Activated CD4-positive, CD25-positive, alpha-beta regulatory T cell (primary cell): ENCODE measurements around the gene AMT.
"Not testable (repeated sequence)": the region's sequence is repeated elsewhere in the genome, so short reads cannot be mapped to it uniquely, and the experiment has no call there.

ENCODE experiments used
- DNase-seq, 4 experiments: peaks; one replicate each; lab custom pipeline; 2025; lab: John Stamatoyannopoulos, UW

Gene AMT

GRCh38 chr3:49424816-49425215 lies 2.5 kb upstream of the AMT start:
- no peak for DNase-seq

GRCh38 chr3:49421890-49422378 lies 339 bp downstream of the AMT start:
- DNase-seq = no peak

DNA sequence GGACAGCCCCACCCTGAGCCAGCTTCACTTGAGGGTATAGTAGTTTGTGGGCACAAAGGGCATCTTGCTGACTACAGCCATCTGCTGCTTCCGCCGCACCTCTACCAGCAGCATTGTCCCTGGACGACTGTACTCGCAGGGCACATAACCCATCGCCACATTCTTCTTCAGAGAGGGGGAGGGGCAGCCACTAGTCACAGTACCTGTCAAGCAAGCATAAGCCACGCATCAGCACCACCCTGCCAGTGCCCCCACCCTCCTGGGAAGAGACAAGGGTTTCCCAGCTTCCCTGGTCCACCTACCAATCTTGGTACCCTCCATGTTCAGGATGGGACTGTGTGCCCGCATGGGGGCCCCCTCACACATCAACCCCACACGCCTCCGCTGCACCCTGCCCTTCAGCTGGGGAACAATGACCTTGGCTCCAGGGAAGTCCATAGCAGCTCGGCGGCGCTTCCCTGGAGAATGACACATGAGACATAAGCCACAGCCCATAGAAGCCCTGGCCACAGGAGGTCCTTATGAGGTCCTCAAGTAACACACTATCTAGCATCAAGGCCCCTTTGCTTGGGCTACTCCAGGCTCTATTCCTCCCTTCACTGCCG lies 4.7 kb downstream of the AMT start:
- DNase-seq = no peak

DNA sequence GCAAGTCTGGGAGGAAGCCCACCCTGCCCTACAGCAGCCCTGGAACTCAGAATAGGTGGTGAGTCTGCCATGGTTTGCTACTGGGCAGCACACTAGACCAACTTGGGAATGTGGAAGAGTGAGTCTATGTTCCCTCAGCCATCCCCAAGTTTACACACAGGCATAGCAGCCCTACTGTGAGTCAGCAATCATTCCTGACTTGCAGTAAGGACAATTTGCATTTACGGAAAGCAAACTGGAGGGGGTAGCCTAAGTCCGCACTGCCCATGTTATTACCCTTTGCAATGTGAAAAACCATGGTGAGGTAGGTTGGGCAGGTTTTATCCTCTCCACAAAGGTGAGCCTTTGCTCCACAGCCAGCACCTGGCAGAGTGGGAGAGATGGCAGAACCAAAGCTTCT lies 5.4 kb downstream of the AMT start:
- DNase-seq = no peak

DNA sequence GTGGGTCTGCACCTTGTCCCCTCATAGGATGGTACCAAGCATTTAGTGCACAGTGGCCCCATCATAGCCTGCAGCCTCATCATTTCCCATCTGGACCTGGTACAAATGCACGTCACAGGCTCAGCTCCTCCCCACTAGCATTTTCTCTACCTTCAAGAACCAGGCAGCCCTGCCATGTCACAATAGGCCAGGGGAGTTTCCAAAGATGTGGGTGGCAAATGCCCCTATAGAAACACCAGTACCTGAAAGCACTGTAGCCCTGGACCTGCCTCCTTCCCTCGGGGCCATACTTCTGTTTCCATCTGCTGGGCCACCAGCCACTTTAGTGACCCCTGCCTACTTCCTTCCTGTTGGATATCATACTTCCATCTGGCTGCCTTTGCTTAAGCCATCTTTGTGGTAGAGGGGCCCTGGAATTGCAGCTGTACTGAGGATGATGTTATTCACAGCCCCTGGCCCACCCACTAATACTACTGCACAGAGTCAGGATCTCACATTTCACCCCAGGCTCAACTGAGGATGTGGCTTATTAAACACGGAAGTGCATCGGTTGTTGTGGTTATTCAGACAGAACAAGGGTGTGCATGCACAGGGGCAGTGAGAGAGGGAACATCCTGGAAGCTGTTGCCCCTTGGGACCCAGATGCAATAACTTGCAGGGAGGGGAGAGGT lies 6.2 kb downstream of the AMT start:
- peak; percentile 13 to 28 (median 24) for DNase-seq

DNA sequence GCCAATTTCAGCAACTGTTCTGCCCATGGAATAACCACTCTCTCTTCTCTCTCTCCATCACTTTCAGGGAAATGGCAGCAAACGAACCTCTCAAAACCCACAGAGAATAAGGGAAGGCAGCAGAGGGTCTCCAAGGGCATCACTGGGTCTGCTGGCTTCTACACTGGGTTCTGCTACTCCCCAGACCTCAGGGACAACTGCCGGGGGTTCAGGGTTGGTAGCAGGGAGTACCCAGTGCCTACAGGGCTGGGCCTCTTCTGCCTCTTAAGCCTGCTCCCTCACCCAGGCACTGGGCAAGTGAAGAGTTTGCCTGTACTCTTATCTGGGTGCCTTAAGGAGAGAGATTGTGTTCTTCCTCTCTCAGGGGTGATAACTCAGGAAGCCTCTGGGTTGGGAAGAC lies 7.5 kb downstream of the AMT start:
- DNase-seq = no peak

DNA sequence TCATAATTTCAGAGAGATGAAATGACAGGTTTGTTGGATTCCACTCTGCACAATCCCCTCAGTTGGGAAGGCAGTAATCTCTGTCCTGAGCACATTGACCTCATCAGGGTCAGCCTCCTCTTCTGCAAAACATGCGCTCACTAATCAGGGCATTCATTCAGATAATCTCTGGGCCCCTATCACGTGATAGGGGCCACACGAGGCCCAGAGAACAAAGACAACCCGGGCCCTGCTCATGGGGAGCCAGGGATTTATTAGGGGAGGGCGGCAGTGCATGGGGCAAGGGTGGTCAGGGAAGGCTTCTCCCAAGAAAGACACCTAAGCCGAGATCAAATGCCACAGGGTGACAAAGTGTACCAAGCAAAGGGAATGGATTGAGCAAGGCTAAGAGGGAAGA lies 8.9 kb downstream of the AMT start:
- no peak for DNase-seq

GRCh38 chr3:49412632-49413337 lies 9.5 kb downstream of the AMT start:
- DNase-seq = no peak

- peak; percentile 97 to 100 (median 100) for DNase-seq
These were observed 10.2 kb downstream of the AMT start, which contains the start of the genes RHOA and TCTA for GRCh38 chr3:49411968-49412631. Gene RHOA, minus strand, starts transcription at chr3:49411976. Its CDS starts 36,387 bp downstream, at chr3:49375589. Gene TCTA, plus strand, starts transcription at chr3:49412423. Its CDS starts 4 bp downstream, at chr3:49412427.

GRCh38 chr3:49411535-49411967 lies 10.7 kb downstream of the AMT start:
- DNase-seq = peak; percentile 24 to 53 (median 39)

- DNase-seq = no peak
These were observed 11.3 kb downstream of the AMT start for GRCh38 chr3:49410846-49411534.

DNA sequence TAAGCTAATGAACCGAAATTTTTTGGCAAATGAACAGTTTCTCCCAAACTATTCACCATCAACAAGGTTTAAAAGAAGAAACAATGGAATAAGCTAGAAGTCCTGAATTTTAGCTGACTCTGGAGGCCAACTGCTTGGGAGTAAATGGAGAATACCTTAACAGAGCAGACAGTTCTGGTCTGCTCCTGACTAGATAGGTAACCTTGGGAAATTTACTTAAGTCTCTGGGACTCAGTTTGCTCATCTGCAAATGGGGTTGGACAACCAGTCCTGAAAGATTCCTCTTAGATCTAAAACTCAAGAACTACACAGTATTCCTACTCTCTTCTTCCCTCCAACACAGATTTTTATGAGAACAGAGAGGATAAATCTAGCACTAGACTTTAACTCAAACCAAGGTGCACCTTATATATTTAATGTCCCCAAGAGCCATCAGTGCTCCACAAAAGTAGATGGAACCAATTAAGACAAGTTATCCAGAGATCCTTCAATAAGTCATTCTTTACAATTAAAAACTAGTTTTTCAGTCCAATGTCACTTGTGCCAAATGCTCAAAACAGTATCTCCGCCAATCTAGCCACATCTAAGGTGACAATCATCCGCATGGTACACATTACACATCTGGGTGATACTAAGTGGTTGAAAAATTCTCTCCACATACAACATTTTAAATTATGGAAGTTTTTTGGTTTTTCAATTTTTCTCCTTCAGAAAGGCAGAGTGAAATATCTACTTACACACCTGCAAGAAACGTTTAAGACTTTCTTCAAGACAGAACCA lies 12.0 kb downstream of the AMT start:
- DNase-seq = no peak

GRCh38 chr3:49406571-49407565 lies 15.4 kb downstream of the AMT start:
- DNase-seq = no peak

GRCh38 chr3:49405570-49405969 lies 16.7 kb downstream of the AMT start:
- not testable (repeated sequence) for DNase-seq

DNA sequence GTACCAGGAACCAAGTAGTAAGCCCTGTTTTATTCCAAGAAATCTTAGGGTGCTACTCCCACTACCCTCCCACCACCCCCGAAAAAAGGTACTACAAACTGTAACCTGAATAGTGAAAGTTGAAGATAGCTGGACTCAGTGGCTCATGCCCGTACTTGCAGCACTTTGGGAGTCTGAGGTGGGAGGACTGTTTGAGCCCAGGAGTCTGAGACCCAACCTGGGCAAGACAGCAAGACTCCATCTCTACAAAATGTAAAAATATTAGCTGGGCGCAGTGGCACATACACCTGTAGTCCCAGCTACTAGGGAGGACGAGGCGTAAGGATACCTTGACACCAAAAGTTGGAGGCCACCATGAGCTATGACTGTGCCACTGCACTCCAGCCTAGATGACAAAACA lies 18.4 kb downstream of the AMT start:
- DNase-seq = no peak

GRCh38 chr3:49401766-49402165 lies 20.5 kb downstream of the AMT start:
- no peak for DNase-seq

DNA sequence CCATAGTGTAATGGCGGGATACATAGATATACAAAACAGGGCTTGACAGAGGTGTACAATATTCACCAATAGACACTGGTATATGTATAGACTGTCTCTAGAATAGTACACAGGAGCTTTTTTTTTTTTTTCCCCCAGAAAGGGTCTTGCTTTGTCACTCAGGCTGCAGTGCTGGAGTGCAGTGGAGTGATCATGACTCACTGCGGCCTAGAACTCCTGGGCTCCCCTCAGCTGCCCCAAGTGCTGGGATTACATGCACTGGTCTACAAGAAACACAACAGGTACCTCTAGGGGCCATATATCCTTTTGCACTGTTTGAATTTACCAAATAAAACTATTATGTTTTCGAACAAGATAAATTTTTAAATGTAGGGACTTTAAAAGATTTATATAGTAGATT lies 22.8 kb downstream of the AMT start:
- DNase-seq = no peak

DNA sequence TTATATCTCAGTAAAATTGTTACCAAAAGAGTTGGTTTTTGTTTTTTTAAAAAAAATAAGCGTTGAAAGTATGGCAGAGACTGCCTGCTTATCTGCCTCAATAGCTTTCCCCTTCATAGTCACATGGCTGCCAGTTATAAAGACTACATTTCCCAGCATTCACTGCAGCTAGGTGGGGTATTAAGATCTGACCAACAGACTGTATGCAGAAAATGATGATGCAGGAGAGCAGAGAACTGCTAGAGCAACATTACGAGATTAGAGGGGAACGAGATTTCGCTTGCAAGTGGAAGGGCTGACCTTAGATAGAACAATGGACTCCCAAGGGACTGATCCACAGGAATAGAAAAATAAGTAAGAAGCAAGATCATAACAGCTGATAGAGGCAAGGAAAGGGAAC lies 24.8 kb downstream of the AMT start:
- DNase-seq = no peak

GRCh38 chr3:49391310-49391709 lies 31.0 kb downstream of the AMT start:
- not testable (repeated sequence) for DNase-seq

DNA sequence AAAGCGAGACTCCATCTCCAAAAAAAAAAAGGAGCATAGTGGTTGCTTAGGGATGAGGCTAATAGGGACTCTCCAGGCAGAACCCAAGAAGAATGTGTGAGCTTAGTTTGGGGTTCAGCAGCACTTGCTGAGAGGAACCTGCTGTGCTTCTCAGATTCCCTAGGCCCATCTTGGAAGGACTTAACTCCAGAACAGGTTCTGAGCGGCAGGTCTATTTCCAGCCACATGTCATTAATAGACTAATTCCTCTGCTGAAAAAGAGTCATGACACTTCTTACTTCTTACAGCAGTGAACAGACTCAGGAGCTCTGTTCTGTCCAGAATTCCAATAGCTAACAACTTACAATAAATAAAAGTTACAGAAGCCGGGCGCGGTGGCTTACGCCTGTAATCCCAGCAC lies 33.0 kb downstream of the AMT start:
- no peak for DNase-seq
